Stimulated activated CD4-positive, alpha-beta T cell treated with anti-CD3 and anti-CD28 coated beads, TNF-alpha, amount 100 ng/mL, for 48 hours (primary cell): Measurements from ENCODE around the gene HPCAL1.

Experiments used
- DNase-seq, 3 donors: peaks; one replicate each; pipeline ENCODE4 v3.0.0-alpha.2; 2020; ENCODE audit warnings: low read depth in 3 of 3

The HPCAL1 gene

GRCh38 chr2:10370895-10371294 is 68.2 kb downstream of the HPCAL1 start:
- DNase-seq = no peak

- DNase-seq = no peak
Measured at GRCh38 chr2:10371441-10372196, 68.9 kb downstream of the HPCAL1 start.

- no peak for DNase-seq
Measured at GRCh38 chr2:10372203-10372861, 69.6 kb downstream of the HPCAL1 start.

GRCh38 chr2:10372862-10373240 is 70.1 kb downstream of the HPCAL1 start:
- no peak for DNase-seq

DNA sequence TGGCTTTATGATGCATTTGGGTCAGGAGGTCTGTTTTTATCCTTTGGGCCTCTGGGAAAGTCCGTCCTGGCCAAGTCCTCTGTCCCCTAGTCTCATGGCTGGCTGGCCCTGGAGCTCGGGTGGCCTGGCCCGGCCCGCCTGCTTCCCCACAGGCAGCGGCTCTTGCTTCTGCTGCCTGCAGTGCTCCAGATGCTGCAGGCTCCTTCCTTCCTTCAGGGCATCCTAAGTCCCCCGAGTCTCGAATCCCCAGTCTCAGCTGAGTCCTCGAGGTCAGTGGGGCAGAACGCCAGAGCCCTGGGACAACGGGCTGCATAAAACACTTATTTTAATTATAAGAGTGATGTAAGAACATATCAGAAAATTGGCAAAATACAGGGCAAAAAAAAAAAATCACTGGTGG is 71.2 kb downstream of the HPCAL1 start:
- DNase-seq = no peak

DNA sequence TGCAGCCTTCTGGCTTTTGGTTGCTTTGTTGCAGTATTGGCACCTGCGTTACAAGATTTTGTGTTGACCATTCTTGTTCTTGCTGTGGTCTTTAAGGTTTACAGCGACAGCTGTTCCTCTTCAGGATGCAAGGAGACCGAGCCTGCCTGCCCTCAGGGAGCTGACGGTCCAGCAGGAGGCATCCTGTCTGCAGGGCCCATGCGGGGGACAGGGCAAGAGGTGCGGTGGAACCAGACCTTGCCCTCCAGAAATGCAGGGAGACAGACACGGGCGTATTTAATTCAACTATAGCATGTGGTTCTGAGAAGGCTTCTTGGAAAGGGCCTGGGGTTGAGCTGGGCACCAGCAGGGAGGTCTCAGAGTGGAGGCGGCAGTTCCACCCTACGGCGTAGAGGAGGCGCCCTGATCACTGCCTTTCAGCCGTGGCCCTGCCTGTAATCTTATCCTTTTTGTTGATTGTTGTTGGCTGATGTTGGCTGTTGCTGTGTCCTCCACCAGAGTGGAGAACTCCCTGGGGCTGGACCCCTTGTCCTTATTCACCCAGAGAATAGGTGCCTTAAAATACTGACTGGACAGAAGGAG is 71.7 kb downstream of the HPCAL1 start:
- DNase-seq = no peak

GRCh38 chr2:10375570-10376281 is 73.0 kb downstream of the HPCAL1 start:
- DNase-seq = no peak

DNA sequence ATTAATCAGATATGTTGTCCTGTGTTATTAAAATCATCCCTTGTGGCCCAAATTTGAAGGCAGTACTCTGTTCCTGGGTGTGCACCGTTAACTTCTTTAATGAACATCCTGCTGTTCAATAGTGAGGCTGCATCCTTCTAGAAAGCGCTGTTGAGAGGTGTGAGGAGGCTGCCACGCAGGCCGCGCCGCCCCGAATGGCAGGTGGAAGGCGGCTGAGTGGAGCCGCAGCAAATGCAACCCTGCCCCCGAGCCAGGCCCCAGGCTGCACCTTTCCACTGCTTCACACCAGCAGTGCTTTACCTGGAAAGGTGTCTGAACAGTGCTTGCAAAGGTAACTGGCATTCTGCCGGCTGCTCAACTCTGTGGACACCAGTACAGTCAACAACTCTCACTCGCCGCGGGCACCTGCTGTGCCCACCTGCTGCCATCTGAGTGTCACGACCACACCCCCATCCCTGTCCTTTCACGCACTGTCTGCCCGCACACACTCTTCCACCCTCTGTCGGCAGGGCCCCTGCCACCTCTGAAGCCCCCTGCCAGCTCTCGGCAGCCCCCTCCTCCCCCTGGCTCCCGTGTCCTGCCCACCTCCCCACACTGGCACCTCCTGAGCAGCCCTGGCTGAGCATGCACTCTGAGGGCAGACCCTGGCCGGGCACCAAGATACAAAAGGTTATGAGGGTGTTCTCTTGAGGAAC is 74.5 kb downstream of the HPCAL1 start:
- no peak for DNase-seq

GRCh38 chr2:10377747-10378085 is 75.0 kb downstream of the HPCAL1 start:
- no peak for DNase-seq

DNA sequence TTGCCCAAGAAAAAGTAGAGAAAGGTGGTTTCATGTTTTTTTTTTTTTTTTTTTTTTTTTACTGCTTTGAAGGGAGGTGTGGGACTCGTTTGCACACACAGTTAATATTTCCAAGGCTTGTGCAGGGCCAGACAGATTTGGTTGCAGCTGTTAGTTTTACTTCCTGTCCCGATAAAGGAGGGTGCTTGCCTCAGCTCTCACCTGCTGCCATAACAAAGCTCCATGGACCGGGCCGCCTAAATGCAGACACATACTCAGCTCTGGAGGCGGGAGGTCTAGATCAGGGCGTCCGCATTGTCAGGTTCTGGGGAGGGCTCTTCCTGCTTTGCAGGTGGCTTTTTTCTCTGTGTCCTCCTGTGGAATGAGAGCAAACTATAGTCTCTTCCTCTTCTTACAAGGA is 75.5 kb downstream of the HPCAL1 start:
- peak in 1 of 3 donors; percentile 11 for DNase-seq

DNA sequence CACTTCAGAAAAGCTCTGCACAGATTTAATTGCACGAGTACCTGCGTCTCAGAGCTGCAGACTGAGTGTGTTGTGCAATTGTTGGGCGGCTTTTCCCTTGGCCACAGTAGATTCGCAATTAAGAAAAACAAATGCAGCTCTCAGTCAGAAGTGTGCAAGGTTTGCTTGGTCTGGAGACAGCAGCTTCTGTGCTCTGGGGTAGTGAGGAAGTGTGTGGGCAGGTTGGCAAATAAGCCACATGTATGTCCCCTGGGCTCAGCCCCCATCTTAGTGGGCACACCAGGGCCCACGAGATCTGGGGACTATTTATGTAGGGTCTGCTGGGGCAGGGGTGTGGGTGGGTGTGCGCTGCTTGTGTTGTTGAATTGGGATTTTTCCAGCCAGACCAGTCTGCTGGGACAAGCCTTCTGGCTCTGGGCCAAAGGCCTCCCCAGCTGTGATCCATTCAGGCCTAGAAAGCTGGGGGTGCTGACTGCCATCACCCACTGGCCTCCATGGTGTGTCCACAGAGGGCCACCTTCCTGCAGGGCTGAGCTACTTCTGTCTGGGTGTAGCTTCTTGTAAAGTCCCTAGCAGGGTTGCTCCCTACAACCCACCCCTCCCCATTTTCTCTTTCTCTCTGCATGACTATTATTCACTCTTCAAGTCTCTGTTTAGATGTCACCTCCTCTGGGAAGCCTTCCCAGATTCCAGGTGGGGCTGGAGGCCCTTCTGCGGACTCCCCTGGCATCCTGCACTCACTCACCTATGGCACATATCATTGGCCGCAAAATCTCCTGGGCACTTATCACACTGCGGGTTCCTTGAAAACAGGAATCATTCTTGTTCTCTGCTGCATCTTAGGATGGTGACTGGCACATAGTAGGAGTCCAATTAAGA is 77.6 kb downstream of the HPCAL1 start:
- DNase-seq = no peak

GRCh38 chr2:10381997-10382353 is 79.3 kb downstream of the HPCAL1 start:
- DNase-seq = no peak

DNA sequence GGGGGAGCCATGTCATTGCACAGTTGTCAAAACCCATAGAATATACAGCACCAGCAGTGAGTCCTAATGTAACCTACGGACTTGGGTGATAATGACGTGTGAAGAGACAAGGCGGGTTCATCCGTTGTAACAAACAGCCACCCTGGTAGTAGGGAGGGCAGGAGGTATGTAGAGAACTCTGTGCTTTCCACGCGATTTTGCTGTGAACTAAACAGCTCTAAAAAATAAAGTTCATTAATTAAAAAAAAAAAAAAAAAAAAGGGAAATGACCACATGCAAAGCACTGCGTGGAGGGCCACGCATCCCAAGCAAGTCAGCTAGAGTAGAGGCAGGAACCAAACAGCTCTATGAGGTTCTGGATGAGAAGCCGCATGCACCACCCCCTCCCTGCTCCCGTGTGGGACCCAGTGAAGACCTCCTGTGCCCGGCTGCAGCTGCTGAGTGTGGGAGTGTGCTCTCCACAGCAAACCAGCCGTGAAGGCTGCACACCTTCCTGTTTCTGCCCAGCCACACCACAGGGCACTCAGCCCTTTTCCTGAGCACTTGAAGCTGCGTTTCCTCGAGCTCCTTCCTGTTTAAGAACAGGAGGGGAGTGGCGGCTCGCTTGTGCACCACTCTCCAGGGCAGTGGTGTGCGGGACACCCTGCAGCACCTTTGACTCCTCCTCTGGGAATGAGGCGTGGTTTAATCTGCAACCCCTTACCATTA is 79.8 kb downstream of the HPCAL1 start:
- DNase-seq = no peak

DNA sequence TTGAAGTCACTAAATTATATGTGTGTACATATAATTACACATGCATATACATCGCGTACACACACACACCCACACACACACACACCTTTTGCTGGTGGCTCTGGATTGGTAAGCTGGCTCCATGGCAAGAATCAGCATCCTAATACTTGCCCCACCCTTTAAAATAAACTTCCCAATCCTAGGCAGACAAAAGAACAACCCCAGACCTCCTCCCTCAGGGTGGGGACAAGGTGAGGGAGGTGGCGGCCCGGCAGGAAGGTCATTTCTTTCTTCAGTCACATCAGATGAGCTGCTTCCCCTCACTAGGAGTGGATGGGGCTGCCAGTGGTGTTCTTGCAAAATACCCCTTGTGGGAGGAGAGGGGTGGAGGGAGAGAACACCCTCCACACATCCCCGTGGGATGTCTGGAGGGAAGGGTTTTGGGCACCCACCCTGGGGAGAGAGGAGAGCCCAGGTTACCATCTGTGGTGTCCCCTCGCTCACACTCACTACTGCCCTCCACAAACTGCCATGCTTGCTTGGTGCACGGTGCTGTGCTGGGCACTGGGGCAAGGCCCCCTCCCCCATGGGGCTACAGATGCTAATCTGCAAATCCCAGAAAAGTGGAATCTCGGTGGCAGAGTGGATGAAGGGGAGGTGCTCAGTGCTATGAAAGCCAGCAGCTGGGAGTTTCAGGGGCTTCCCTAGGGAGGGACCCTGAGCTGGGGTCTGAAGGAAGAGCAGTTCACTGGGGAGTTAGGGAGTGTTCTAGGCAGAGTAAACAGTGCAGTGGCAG is 81.4 kb downstream of the HPCAL1 start:
- no peak for DNase-seq

- no peak for DNase-seq
Measured at GRCh38 chr2:10385501-10385900, 82.8 kb downstream of the HPCAL1 start.

DNA sequence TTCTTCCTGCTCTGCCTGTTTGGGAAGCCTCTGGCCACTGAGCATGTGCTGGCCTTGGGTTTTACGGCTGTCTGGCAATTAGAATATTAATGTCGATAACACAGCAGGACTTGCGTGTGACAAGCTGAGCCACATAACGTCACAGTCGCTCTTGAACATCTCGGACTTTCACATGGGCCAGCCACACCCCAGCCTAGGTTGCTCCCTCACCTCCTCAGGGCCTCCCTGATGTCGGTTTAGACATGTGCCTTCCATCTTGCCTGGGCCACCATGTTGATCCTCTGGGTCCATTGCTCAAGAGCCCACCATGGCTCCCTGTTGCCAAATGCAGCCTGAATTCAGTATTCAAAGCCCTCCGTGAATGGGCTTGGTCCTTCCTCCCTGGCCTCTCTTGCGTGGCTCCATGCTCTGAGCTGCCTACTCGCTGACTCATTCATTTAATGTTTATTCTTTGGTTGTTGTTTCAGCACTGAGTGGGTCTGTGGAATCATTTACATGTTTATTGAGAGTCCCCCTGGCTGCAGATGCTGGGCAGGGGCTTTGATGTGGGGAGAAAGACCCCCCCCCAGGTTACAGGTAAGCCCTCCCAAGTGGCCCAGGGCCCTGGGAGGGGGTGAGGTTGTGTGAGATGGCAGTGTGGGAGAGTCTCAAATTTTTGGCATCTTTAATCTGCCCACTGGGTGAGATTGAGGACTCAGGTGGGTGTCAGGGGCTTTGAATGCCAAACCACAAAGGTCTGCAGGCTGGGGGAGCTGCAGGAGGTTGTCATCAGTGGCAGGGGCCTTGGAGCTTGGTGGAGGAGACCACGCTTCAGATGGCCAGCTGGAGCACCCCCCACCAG is 83.4 kb downstream of the HPCAL1 start:
- no peak for DNase-seq

- no peak for DNase-seq
Measured at GRCh38 chr2:10387033-10387432, 84.3 kb downstream of the HPCAL1 start.

GRCh38 chr2:10388954-10389560 is 86.4 kb downstream of the HPCAL1 start:
- DNase-seq = no peak
